ENCODE measurements around the gene EDDM13. TPM values are rescaled to one million over a fixed set of nuclear protein-coding genes. Genes with fewer than 3 reads are reported as not detected.
A peak's percentile ranks its signal among the peaks of the same experiment; 100 is the strongest.

The EDDM13 gene
- total and polyA plus RNA-seq, 2 of the 8 experiments (the other 6 are each of a cell fraction or from before 2014, with no cell fraction given), result not detected

GRCh38 chr19:56315077-56315828 is 42.7 kb downstream of the EDDM13 start (continued):
- TF ChIP-seq SIN3A (conservative IDR thresholded peaks at IDR 0.05 in 1 of 2, IDR thresholded peaks at IDR 0.05 in 1 of 2; ENCODE audit: low read depth in 1 of 2, low read length in 2 of 2) (peak; percentile 65 to 88; a peak in 3 of 4 replicates), PHF8 (conservative IDR thresholded peaks at IDR 0.05; ENCODE audit: low read depth, low read length) (peak; percentile 24; the same call in 1 of the 2 replicates), RBBP5 (IDR thresholded peaks at IDR 0.05; ENCODE audit: borderline replicate concordance, low read depth, low read length) (no peak), MAX (IDR thresholded peaks at IDR 0.05) (peak; percentile 45), E2F6 (IDR thresholded peaks at IDR 0.05) (no peak), USF2 (IDR thresholded peaks at IDR 0.05; ENCODE audit: low read length) (peak; percentile 73), NRF1 (IDR thresholded peaks at IDR 0.05; ENCODE audit: low read depth, low read length) (peak; percentile 64), CHD2 (IDR thresholded peaks at IDR 0.05; ENCODE audit: low read length) (0 out of 2 replicates have a peak, but pooled peaks have one; percentile 1), TCF12 (IDR thresholded peaks at IDR 0.05; ENCODE audit: low read depth, low read length) (no peak)
